NCI-H2081 treated with DMSO at 0.1 percent for 48 hours (cell line): ENCODE results near the gene NLE1.
A peak's percentile ranks its signal among the peaks of the same experiment; 100 is the strongest.
"Not testable (repeated sequence)": the region's sequence is repeated elsewhere in the genome, so short reads cannot be mapped to it uniquely, and the experiment has no call there.

ENCODE experiments used
- DNase-seq: peaks from one replicate; lab custom pipeline; 2025; lab: John Stamatoyannopoulos, UW

NLE1 gene

GRCh38 chr17:35129154-35129972, 12.7 kb downstream of the NLE1 start:
- DNase-seq: no peak

- DNase-seq: no peak
Observed at GRCh38 chr17:35127751-35128514, 14.2 kb downstream of the NLE1 start.

- DNase-seq: no peak
Observed at GRCh38 chr17:35121315-35121714, 20.8 kb downstream of the NLE1 start, which contains the start of gene FNDC8. FNDC8 (plus strand) TSS chr17:35121615; CDS start chr17:35121694, 79 bp downstream.

- peak; percentile 49 for DNase-seq
Observed at GRCh38 chr17:35119370-35120165, 22.5 kb downstream of the NLE1 start, which contains the start of gene RAD51D. RAD51D (minus strand) TSS chr17:35119860; CDS start chr17:35119613, 247 bp downstream.

- no peak for DNase-seq
Observed at GRCh38 chr17:35117984-35118383, 24.1 kb downstream of the NLE1 start.

GRCh38 chr17:35116845-35117244, 25.3 kb downstream of the NLE1 start:
- DNase-seq: no peak

- DNase-seq: not testable (repeated sequence)
Observed at GRCh38 chr17:35110791-35111190, 31.3 kb downstream of the NLE1 start.

- no peak for DNase-seq
Observed at GRCh38 chr17:35104844-35105450, 37.2 kb downstream of the NLE1 start.

GRCh38 chr17:35103271-35103670, 38.8 kb downstream of the NLE1 start:
- no peak for DNase-seq

- no peak for DNase-seq
Observed at GRCh38 chr17:35101725-35102124, 40.4 kb downstream of the NLE1 start.

GRCh38 chr17:35101036-35101435, 41.1 kb downstream of the NLE1 start:
- DNase-seq: no peak

- DNase-seq: peak; percentile 72
Observed at GRCh38 chr17:35099908-35100307, 42.2 kb downstream of the NLE1 start.

- no peak for DNase-seq
Observed at GRCh38 chr17:35097776-35098175, 44.3 kb downstream of the NLE1 start.

GRCh38 chr17:35095741-35096140, 46.4 kb downstream of the NLE1 start:
- DNase-seq: no peak

- no peak for DNase-seq
Observed at GRCh38 chr17:35094902-35095301, 47.2 kb downstream of the NLE1 start.

- not testable (repeated sequence) for DNase-seq
Observed at GRCh38 chr17:35090707-35091106, 51.4 kb downstream of the NLE1 start.

GRCh38 chr17:35089586-35090296, 52.4 kb downstream of the NLE1 start:
- DNase-seq: no peak

GRCh38 chr17:35088881-35089585, 53.1 kb downstream of the NLE1 start:
- no peak for DNase-seq

GRCh38 chr17:35088356-35088880, 53.7 kb downstream of the NLE1 start:
- no peak for DNase-seq

- DNase-seq: no peak
Observed at GRCh38 chr17:35087731-35088355, 54.3 kb downstream of the NLE1 start.
